ENCODE data around the gene JOSD1. TPM values are rescaled to one million over a fixed set of nuclear protein-coding genes. Genes with fewer than 3 reads are reported as not detected.

JOSD1 gene
- total RNA-seq, 1 donor from 2014 or later: 44.7 TPM

DNA sequence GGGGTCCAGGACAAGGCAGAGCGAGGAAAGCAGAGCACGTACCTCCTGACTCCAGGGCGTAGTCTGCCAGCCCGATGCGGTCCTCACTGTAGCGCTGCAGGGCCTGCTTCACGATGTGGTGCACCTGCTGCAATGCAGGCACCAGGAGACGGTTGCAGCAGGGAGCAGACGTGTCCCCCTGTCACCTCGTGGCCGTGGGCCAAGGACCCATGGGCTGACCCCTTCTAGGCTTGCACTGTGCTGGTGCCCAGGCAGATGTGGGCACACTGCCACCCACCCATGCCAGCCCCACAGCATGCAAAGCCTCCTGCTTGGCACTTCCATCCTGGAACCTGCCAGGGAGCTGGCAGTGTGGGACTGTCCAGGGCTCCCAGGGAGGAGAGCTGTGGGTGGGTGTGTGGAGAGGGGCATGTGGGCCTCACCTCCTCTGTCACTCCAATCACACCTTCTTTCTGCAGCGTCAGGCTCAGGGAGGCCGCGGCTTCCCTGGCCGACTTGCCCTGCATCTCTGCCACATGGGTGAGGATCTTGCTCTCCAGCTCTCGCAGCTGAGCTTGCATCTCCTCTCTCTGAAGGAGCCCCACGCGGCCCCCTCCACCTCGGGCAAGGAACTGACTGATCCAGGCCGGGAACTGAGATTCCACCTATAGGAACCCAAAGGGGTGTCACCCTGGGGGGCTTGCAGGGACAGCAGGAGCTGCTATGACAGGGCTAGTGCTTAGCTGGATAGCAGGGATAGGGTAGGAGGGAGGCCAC lies 38.7 kb upstream of the JOSD1 start:
- TF ChIP-seq, protein P1, sequence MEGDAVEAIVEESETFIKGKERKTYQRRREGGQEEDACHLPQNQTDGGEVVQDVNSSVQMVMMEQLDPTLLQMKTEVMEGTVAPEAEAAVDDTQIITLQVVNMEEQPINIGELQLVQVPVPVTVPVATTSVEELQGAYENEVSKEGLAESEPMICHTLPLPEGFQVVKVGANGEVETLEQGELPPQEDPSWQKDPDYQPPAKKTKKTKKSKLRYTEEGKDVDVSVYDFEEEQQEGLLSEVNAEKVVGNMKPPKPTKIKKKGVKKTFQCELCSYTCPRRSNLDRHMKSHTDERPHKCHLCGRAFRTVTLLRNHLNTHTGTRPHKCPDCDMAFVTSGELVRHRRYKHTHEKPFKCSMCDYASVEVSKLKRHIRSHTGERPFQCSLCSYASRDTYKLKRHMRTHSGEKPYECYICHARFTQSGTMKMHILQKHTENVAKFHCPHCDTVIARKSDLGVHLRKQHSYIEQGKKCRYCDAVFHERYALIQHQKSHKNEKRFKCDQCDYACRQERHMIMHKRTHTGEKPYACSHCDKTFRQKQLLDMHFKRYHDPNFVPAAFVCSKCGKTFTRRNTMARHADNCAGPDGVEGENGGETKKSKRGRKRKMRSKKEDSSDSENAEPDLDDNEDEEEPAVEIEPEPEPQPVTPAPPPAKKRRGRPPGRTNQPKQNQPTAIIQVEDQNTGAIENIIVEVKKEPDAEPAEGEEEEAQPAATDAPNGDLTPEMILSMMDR (IDR thresholded peaks at IDR 0.05): no peak
- Histone ChIP-seq H3K27ac (no peak overlapping the region), H3K4me1 (peaks cover 14% of the 10 kb centered on the region), H3K27me3 (ENCODE audit: low read depth) (no peaks in the 10 kb centered on the region), H3K9me3 (no peaks in the 10 kb centered on the region), H3K4me3 (no peak overlapping the region), H3K36me3 (peaks cover 100% of the 10 kb centered on the region)
- intact Hi-C loops (cut with DNase I): no loop called here
- DNase-seq (no peak), ATAC-seq (no peak)

DNA sequence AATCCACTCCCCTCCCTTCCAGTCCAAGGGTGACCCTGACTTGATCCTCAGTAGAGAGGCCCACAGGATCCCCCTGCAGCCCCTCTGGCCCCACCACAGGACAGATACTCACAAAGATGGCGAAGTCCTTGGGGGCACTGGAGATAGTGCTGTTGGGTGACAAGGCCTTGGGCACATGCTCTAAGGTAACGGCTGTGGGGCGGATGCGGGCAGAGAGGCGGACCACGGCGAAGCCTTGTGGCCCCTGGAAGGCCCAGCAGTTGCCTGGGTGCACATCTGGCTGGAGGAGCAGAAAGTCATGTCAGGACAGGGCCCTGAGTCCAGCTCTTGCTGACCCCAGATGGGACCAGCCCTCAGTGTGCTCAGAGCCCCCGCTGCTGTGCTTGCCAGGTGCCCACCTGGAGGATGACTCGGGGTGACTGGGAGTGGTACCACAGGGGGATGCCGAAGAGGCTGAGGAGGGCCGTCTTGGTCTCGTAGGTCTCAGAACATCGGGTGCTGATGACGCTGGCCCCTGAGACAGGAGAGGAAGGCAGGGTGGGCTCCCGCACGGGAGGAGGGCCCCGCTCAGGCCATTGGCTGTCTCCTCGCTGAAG lies 37.8 kb upstream of the JOSD1 start:
- no peaks in the 10 kb centered on the region for H3K27me3 ChIP-seq (ENCODE audit: low read depth)
- H3K27ac ChIP-seq: no peak overlapping the region
- no peak overlapping the region for H3K4me3 ChIP-seq
- ATAC-seq: no peak
- peak; percentile 29 for DNase-seq
- peaks cover 100% of the 10 kb centered on the region for H3K36me3 ChIP-seq
- TF ChIP-seq, protein P1 (IDR thresholded peaks at IDR 0.05): no peak
- intact Hi-C loops (cut with DNase I): no loop called here
- H3K4me1 ChIP-seq: peaks cover 23% of the 10 kb centered on the region
- no peaks in the 10 kb centered on the region for H3K9me3 ChIP-seq

DNA sequence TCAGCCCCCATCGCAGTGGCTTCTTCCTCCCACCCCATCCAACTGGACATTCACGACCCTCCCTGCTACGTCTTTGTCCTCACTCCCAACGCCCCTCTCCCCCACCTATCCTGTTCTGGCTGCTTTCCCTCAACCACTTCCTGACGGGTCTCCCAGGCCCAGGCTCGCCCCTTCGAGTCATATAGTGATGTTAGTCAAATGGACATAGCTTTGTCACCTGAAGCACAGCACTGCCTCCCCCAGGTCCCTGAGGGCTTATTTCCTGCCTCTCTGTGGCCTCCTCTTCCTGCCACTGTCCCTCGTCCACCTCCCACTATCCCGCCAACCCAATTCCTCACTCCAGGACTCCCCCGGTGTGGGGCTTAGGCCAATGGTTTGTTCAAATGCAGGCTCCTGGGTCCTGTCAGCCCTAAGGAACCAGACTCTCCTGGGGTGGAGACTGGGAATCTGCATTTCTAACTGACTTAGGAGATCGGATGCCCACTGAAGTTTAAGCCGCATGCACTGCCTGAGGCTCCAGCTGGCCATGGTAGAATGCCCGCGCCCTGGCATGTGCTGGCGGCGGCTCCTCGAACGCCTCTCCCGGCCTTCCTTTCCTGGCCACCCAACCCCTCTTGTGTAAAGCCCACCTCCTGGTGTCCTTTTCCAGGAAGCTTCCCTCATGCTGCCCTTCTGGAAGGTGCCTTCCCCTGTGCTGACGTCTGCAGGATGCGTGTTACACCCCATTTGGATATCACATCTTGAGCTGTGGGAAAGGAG lies 36.7 kb upstream of the JOSD1 start:
- Histone ChIP-seq H3K27ac (no peak overlapping the region), H3K27me3 (ENCODE audit: low read depth) (no peaks in the 10 kb centered on the region), H3K36me3 (peaks cover 100% of the 10 kb centered on the region), H3K4me3 (no peak overlapping the region), H3K9me3 (no peaks in the 10 kb centered on the region), H3K4me1 (peaks cover 31% of the 10 kb centered on the region)
- TF ChIP-seq, protein P1 (IDR thresholded peaks at IDR 0.05): no peak
- DNase-seq: peak; percentile 32
- no peak for ATAC-seq
- intact Hi-C loops (cut with DNase I): no loop called here

DNA sequence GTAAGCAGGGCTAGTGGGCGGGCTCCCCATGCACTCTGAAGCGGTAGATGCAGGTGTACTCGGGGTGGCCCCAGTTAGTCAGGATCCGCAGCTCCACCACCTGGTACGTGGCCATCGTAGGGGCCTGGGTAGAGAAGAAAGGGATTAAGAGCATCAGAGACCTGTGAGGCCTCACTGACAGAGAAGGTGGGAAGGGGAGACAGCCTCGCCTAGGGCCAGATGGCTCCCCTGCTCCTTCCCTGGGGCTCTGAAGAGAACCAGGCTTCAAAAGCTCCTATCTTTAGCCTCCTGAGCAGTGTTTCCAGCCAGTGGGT lies 35.5 kb upstream of the JOSD1 start:
- ATAC-seq (no peak), DNase-seq (no peak)
- H3K27me3 ChIP-seq (ENCODE audit: low read depth): no peaks in the 10 kb centered on the region
- no peaks in the 10 kb centered on the region for H3K9me3 ChIP-seq
- peak overlapping the region; percentile 6 for H3K27ac ChIP-seq
- no peak overlapping the region for H3K4me3 ChIP-seq
- H3K36me3 ChIP-seq: peaks cover 100% of the 10 kb centered on the region
- H3K4me1 ChIP-seq: peaks cover 31% of the 10 kb centered on the region
- intact Hi-C loops (cut with DNase I): no loop called here
- TF ChIP-seq, protein P1 (IDR thresholded peaks at IDR 0.05): no peak

DNA sequence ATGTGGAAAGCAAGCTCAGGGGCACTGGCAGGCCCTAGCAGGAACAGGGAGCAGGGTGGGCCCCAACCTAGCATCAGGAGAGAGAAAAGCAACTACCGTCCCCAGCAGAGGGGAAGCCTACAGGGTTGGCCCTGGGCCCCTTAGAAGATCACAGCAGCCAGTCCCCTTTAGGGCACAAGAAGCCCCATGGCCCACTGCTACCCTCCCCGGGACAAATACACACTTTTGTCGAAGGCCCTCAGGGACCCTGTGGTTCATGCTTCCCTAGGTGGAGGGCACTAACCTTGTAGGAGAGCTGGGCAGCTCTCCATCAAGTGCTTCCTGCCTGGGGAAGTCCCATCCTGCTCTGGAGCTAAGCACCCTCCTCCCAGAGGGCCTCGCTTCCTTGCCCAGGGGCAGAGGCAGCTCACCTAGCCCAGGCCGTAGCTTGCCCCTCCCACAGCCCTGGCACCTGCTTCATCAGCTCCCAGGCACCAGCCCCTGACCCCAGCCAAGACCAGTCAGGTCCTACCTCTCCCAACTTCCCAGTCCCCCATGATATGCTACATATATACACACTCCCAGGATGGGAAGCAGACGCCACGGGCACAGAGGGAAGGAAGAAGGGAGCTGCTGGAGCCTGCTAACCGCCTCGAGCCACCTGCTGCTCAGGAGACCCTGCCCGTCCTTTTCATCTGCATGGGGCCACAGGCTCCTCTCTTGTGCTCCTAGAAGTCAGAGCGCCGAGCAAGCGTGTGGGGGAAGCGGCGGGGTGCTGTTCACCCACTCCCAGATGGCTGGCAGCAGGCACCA lies 34.9 kb upstream of the JOSD1 start:
- intact Hi-C loops (cut with DNase I): no loop called here
- TF ChIP-seq, protein P1 (IDR thresholded peaks at IDR 0.05): no peak
- Histone ChIP-seq H3K27me3 (ENCODE audit: low read depth) (no peaks in the 10 kb centered on the region), H3K4me3 (no peak overlapping the region), H3K27ac (peak overlapping the region; percentile 6), H3K4me1 (peaks cover 31% of the 10 kb centered on the region), H3K9me3 (no peaks in the 10 kb centered on the region), H3K36me3 (peaks cover 99% of the 10 kb centered on the region)
- peak; percentile 44 to 60 for ATAC-seq
- DNase-seq: peak; percentile 65
